ENCODE data around the gene CAMKMT. TPM values are rescaled to one million over a fixed set of nuclear protein-coding genes. Genes with fewer than 3 reads are reported as not detected.

Gene CAMKMT
- 1 to 10 TPM; 4.2 to 5.2 (median 4.4) TPM for polyA plus RNA-seq

DNA sequence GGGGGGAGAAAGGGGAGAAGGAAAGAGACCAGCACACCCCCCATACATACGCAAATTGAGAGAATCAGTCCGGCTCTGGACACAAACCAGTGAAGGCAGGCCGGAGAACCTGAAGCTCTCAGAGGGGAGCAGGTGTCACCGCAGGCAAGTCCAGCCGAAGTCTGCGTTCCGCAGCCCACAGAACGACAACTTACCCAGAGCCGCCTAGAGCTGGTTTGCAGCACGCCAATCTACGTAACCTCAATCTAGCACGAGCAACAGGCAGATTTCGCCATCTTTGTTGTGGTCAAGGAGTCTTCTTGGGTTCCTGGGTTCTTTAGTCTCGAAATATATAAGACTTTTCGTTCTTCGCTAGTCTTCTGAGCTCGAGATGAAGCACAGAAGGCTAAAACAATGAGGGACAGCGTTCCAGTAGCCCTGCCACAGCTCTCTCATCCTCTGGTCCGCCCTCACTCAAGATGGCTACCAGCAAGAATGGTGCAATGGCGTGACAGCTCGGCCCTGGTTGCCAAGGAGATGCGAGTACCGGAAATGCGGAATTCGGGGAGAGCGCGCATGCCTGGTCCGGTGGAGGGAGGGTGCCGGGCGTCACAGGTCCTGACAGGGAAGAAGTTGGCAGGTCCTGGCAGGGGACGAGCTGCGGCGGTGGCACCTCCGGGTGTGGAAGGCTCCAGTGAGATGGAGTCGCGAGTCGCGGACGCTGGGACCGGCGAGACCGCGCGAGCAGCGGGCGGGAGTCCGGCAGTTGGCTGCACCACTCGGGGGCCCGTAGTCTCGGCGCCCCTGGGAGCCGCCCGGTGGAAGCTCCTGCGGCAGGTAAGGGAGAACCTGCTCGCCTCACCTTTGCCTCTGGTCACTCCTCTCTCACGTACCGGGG, at the start of gene CAMKMT, which contains the start of gene PREPL:
TSS of gene CAMKMT (plus strand) at position 618 of the 877 bp plus-strand sequence.
TSS of gene PREPL (minus strand) at position 165 of the 877 bp plus-strand sequence. CDS start 15,152 bp downstream, outside the sequence.
- WGBS, 3 donors = 0 to 1% (median 0%) methylated on average over 56 to 57 of the region's 57 CpGs
- H3K27ac ChIP-seq (ENCODE audit: low read depth, low read length) = peak within 1 kb of the TSS; percentile 91

GRCh38 chr2:44314362-44314761, 47.4 kb upstream of the CAMKMT start:
- H3K27ac ChIP-seq (ENCODE audit: low read depth, low read length) = no peak overlapping the region

- H3K27ac ChIP-seq (ENCODE audit: low read depth, low read length) = no peak overlapping the region
Measured at GRCh38 chr2:44315945-44316344, 45.8 kb upstream of the CAMKMT start.

- no peak overlapping the region for H3K27ac ChIP-seq (ENCODE audit: low read depth, low read length)
- WGBS, 3 donors = 67 to 89% (median 86%) methylated on average over 1 of the region's 1 CpG
Measured at GRCh38 chr2:44320832-44321231, 40.9 kb upstream of the CAMKMT start.

DNA sequence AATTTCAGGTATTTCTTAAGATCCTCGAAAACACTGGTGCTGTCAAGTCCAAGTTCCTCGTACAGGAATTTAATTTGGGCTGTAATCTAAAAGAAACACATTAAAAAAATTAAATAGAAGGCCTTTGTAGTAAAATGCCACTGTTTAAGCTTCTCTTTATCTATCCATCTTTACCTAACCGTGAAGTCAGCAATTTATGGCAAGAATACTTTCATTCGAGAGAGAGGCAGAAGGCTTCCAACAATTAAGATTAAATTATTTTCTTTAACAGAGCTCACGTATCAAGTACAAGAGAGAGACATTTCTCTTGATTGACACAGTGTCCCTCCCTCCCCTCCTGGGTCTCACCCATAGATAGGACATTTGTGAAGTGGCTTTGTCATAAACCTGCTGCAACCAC, 40.4 kb upstream of the CAMKMT start:
- no peak overlapping the region for H3K27ac ChIP-seq (ENCODE audit: low read depth, low read length)
- 89 to 91% (median 91%) methylated on average over 5 of the region's 5 CpGs for WGBS, 3 donors

DNA sequence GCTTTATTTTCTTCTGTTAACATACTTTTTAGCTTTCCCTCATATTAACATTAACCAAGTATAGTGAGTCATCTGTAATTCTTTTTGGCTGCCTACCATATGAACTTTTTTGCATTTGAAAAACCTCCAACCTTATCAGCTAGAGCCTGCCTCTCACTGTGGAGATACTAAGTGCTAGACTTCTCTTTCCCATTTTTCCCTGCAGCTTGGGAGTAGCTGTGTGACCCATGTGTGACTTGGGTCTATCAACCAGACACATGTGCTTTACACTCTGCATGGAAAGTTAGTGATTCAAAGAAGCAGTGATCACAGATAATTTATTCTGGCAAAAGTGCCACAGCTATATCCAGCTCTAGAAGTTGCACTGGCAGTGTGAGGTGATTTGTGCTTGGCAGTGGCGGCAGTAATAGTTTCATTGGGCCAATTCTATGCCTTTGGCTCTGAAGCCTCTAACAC, 36.7 kb upstream of the CAMKMT start:
- no peak overlapping the region for H3K27ac ChIP-seq (ENCODE audit: low read depth, low read length)
- 44 to 78% (median 74%) methylated on average over 1 of the region's 1 CpG for WGBS, 3 donors

- H3K27ac ChIP-seq (ENCODE audit: low read depth, low read length) = no peak overlapping the region
- 76 to 95% (median 79%) methylated on average over 4 of the region's 4 CpGs for WGBS, 3 donors
Measured at GRCh38 chr2:44325897-44326296, 35.9 kb upstream of the CAMKMT start.

- 87 to 90% (median 90%) methylated on average over 13 of the region's 13 CpGs for WGBS, 3 donors
- H3K27ac ChIP-seq (ENCODE audit: low read depth, low read length) = no peak overlapping the region
Measured at GRCh38 chr2:44326548-44327264, 35.0 kb upstream of the CAMKMT start.

- H3K27ac ChIP-seq (ENCODE audit: low read depth, low read length) = no peak overlapping the region
- WGBS, 3 donors = 93 to 98% (median 94%) methylated on average over 2 of the region's 2 CpGs
Measured at GRCh38 chr2:44328750-44329149, 33.0 kb upstream of the CAMKMT start.

DNA sequence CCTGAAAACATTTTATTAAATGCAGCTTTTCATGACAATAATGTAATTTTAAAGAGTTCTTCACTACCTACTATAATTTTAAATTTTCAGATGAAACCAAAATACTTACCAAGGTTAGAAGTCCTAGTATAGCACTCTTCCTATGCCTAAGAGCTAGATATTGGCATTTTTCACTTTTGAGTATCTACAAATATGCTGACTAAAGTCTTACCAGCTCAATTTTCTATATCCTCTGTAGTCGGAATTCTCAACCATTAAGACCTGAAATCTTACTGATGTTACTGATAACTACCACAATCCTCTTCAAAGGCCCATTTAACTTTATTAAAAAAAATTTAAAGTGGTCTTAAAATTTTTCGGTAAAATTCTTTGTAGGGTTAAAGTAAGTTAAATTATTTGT, 32.4 kb upstream of the CAMKMT start:
- no peak overlapping the region for H3K27ac ChIP-seq (ENCODE audit: low read depth, low read length)
- WGBS, 3 donors = 92 to 95% (median 93%) methylated on average over 2 of the region's 2 CpGs

- H3K27ac ChIP-seq (ENCODE audit: low read depth, low read length) = no peak overlapping the region
- 98 to 100% (median 100%) methylated on average over 1 of the region's 1 CpG for WGBS, 3 donors
Measured at GRCh38 chr2:44330801-44331200, 30.9 kb upstream of the CAMKMT start.

DNA sequence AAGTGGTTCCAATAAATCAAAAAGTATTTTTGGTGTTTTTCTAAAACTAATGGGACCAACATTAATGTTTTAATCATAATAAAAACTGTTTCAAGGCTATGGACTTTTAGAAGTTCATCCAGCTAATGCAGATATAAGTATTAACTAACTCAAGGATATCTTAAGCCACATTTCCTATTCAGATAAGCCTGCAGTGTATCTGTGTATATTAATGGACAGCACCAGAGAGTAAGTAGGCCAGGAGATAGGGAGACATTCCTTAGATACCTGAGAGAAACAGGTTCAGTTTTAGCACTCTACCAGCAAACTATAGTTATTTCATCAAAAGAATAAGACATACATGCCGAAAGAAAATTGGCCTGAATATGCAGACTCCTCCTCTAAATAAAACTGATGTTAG, 27.8 kb upstream of the CAMKMT start:
- 22 to 91% (median 84%) methylated on average over 1 of the region's 1 CpG for WGBS, 3 donors

GRCh38 chr2:44335806-44336538, 25.8 kb upstream of the CAMKMT start:
- H3K27ac ChIP-seq (ENCODE audit: low read depth, low read length) = no peak overlapping the region
- WGBS, 3 donors = 94 to 96% (median 96%) methylated on average over 2 of the region's 2 CpGs

More for the DNA sequence above, 27.8 kb upstream of the CAMKMT start:
- H3K27ac ChIP-seq (ENCODE audit: low read depth, low read length) = no peak overlapping the region

- 65 to 91% (median 87%) methylated on average over 1 of the region's 1 CpG for WGBS, 3 donors
- no peak overlapping the region for H3K27ac ChIP-seq (ENCODE audit: low read depth, low read length)
Measured at GRCh38 chr2:44342854-44343253, 18.9 kb upstream of the CAMKMT start.

GRCh38 chr2:44347526-44347925, 14.2 kb upstream of the CAMKMT start:
- WGBS, 3 donors = 44 to 68% (median 65%) methylated on average over 2 of the region's 2 CpGs
- H3K27ac ChIP-seq (ENCODE audit: low read depth, low read length) = no peak overlapping the region

- WGBS, 3 donors = 59 to 70% (median 61%) methylated on average over 2 of the region's 2 CpGs
- no peak overlapping the region for H3K27ac ChIP-seq (ENCODE audit: low read depth, low read length)
Measured at GRCh38 chr2:44348400-44348799, 13.3 kb upstream of the CAMKMT start.

- no peak overlapping the region for H3K27ac ChIP-seq (ENCODE audit: low read depth, low read length)
- WGBS, 3 donors = 97 to 99% (median 98%) methylated on average over 10 of the region's 10 CpGs
Measured at GRCh38 chr2:44349506-44349905, 12.2 kb upstream of the CAMKMT start.

- 65 to 77% (median 75%) methylated on average over 4 of the region's 4 CpGs for WGBS, 3 donors
- H3K27ac ChIP-seq (ENCODE audit: low read depth, low read length) = no peak overlapping the region
Measured at GRCh38 chr2:44351088-44351487, 10.7 kb upstream of the CAMKMT start.

DNA sequence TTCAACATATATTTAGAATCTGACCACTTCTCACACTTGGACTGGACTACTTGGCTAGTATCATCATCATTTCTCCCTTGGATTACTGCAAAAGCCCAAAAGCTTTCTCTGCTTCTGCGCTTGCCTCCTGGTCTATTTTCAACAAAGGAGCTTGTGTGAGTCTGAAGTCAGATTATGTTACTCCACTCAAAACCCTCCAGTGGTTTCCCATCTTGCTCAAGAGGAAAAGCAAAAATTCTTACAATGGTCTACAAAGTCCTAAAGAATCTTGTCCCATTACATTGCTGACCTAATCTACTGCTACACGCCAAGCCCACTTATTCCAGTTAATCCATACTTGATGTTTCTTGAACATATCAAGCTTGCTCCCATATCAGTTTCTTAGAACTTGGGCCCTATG, 10.1 kb upstream of the CAMKMT start:
- WGBS, 3 donors = 55 to 82% (median 60%) methylated on average over 2 of the region's 2 CpGs
- H3K27ac ChIP-seq (ENCODE audit: low read depth, low read length) = no peak overlapping the region
